Measurements from ENCODE around the gene CSNK1G1.

CSNK1G1 gene

DNA sequence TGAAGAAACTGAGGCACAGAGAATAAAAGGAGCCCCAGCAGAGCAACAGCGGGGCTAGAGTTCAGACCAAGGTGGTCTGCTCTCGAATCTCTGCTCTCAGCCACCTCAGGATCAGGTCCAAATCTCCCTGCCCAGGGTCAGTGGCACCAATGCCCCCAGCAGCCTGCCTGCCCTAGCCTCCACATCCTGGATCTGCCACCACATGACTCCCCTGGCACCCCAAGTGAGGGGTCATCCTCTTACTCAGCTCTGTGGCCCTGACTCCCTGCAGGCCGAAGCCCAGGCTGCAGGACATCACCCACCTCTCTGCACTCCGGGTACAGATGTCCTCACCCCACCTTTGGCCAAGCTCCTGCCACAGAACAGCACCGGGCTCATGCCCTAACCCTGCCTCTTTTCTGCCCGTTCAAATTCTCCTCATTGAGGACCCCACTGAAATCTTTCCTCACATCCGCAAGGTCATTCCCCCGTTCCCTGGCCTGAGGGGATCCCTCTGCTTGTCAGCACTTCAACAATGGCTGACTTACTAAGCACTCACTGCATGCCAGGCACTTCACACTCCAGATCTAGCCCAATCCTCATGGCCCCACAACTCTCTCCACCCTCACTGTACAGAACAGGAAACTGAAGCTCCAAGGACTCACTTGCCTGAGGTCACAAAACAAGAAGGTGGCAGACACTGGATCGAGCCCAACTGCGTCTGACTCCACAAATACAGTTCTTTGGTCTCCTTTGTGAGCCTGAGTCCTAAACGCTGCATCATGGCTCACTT is 197.4 kb downstream of the CSNK1G1 start:
- TF ChIP-seq, protein P1, sequence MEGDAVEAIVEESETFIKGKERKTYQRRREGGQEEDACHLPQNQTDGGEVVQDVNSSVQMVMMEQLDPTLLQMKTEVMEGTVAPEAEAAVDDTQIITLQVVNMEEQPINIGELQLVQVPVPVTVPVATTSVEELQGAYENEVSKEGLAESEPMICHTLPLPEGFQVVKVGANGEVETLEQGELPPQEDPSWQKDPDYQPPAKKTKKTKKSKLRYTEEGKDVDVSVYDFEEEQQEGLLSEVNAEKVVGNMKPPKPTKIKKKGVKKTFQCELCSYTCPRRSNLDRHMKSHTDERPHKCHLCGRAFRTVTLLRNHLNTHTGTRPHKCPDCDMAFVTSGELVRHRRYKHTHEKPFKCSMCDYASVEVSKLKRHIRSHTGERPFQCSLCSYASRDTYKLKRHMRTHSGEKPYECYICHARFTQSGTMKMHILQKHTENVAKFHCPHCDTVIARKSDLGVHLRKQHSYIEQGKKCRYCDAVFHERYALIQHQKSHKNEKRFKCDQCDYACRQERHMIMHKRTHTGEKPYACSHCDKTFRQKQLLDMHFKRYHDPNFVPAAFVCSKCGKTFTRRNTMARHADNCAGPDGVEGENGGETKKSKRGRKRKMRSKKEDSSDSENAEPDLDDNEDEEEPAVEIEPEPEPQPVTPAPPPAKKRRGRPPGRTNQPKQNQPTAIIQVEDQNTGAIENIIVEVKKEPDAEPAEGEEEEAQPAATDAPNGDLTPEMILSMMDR (IDR thresholded peaks at IDR 0.05; ENCODE audit: low read depth, low read length) = no peak
- no peaks in the 10 kb centered on the region for H3K9me3 ChIP-seq (ENCODE audit: severe bottlenecking)
- H3K36me3 ChIP-seq = peaks cover 80% of the 10 kb centered on the region
- no peaks in the 10 kb centered on the region for H3K27me3 ChIP-seq (ENCODE audit: insufficient read depth, low read depth, severe bottlenecking)
- H3K4me3 ChIP-seq (ENCODE audit: low read depth, low read length) = no peak overlapping the region
- no peak overlapping the region for H3K27ac ChIP-seq
- DNase-seq = no peak

DNA sequence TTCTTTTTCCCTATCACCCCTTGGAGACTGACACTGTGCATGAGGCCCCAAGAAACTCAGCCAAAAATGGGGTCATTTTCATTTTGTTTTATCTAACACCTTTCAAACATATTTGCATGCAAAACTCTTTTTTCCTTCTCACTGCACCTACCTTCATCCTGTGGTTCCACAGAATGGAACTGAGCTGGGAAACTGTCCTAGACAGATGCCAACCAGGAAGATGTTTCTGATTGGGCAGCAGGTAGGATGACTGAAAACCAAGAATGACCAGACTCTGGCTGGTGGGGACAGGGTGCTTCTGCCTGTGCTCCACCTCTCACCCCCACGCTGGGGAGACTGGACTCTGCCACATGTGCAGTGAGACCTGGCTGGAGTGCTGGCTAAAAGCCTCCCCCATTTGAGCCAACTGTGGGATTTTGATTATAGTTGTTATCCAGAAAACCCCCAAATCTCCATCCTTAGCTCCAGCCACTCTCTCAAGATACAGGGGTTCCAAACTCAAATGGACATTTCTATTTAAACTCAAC is 198.3 kb downstream of the CSNK1G1 start:
- H3K9me3 ChIP-seq (ENCODE audit: severe bottlenecking) = no peaks in the 10 kb centered on the region
- TF ChIP-seq, protein P1 (IDR thresholded peaks at IDR 0.05; ENCODE audit: low read depth, low read length) = no peak
- H3K27ac ChIP-seq = no peak overlapping the region
- H3K4me3 ChIP-seq (ENCODE audit: low read depth, low read length) = no peak overlapping the region
- no peaks in the 10 kb centered on the region for H3K27me3 ChIP-seq (ENCODE audit: insufficient read depth, low read depth, severe bottlenecking)
- H3K36me3 ChIP-seq = peaks cover 80% of the 10 kb centered on the region
- DNase-seq = no peak

DNA sequence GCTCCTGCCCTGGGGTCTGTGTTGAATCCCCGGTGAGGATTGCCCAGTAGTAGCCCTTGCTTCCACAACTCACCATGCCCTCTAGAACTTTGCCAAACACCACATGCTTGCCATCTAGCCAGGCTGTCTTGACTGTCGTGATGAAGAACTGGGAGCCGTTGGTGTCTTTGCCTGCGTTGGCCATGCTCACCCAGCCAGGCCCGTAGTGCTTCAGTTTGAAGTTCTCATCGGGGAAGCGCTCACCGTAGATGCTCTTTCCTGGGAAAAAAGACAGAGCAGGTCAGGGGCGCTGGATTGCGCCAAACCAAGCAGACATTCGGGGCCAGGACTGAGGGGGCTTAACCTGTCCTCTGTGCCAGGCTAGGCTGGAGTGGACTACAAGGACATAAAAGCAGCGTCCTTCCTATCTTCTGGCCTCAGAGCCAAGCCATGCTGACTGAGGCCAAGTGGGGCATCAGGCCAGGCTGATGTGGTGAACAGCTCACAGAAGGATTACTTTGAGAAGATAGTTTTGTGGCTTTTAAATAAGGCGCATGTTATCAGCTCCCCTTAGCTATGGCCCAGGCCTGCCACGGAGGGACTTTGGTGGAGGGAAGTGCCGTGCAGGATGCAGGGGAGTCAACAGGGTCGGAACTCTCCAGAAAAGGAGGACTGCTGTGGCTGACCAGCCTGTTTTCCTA is 199.2 kb downstream of the CSNK1G1 start:
- DNase-seq = no peak
- Histone ChIP-seq H3K27me3 (ENCODE audit: insufficient read depth, low read depth, severe bottlenecking) (peaks cover 2% of the 10 kb centered on the region), H3K4me3 (ENCODE audit: low read depth, low read length) (no peak overlapping the region), H3K27ac (no peak overlapping the region), H3K36me3 (peaks cover 78% of the 10 kb centered on the region), H3K9me3 (ENCODE audit: severe bottlenecking) (no peaks in the 10 kb centered on the region)
- TF ChIP-seq, protein P1 (IDR thresholded peaks at IDR 0.05; ENCODE audit: low read depth, low read length) = no peak

DNA sequence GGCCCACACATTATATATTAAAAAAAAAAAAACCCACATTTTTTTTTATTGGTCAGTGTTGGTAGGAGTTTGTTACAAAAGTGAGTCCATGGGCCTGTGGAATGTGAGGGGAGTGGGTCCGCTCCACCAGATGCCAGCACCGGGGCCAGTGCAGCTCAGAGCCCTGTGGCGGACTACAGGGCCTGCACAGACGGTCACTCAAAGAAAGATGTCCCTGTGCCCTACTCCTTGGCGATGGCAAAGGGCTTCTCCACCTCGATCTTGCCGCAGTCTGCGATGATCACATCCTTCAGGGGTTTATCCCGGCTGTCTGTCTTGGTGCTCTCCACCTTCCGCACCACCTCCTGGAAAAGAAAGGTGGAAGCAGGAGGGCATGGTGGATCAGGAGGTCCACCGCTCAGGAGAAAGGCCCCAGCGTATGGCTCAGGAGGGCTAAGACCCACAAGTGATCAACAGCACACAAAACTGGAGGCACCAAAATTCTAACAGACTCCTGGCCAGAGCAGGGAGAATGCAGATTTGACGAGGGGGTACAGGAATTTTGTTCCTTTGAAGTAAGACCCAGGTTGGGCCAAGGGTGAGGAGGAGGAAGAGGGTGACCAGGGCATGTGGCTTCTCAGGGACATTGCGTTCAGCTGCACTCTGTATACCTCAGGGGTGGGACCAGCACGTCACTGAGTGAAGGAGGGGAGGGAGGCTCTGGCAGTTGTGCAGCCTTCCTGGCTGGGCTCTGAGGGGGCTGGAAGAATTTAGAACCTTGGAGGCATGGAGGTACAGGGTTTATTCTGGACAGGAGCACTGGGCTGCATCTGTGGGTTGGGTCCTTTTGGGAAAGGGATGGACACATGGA is 199.9 kb downstream of the CSNK1G1 start:
- DNase-seq = no peak
- Histone ChIP-seq H3K36me3 (peaks cover 71% of the 10 kb centered on the region), H3K27ac (no peak overlapping the region), H3K4me3 (ENCODE audit: low read depth, low read length) (no peak overlapping the region), H3K27me3 (ENCODE audit: insufficient read depth, low read depth, severe bottlenecking) (peaks cover 2% of the 10 kb centered on the region), H3K9me3 (ENCODE audit: severe bottlenecking) (no peaks in the 10 kb centered on the region)
- TF ChIP-seq, protein P1 (IDR thresholded peaks at IDR 0.05; ENCODE audit: low read depth, low read length) = no peak

DNA sequence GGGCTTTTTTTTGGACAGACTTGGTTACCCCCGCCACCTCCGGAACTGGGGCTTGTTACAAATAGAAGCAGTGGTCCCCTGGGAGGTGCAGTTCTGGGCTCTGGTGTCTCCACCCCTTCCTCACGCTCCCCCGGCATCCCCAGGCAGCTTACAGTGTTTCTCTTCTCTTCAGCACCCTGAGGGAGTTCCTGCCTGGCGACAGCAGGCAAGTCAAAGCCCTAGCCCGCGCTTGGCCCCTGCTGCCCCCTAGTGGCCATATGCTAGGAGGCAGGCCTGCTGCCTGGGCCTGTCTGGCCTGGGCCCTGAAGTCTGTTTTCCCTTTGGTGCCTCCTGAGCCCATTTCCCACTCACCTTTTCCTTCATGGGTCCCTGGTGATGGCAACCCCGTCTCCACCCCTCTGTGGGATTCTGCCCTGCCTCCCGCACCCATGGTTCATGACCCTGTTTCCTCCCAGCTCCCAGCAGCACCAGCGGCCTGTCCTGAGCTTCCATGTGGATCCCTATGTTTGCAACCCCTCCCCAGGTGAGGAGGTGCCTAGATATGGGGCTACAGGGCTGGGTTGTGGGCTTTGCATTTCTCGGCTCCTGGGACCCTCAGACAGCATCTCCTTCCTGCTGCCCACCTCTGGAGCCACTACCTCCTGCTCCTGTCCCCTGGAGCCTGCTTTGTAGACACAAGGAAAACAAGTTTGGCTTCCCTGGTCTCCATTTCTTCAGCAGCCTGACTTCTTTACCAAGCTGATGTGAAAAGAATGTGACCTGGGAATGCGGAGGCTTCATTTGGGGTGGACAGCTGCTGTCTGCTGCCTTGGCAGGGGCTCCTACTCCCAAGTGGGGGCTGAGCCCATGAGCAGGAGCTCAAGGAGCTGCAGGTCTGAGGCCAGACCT is 202.2 kb downstream of the CSNK1G1 start:
- peaks cover 2% of the 10 kb centered on the region for H3K27me3 ChIP-seq (ENCODE audit: insufficient read depth, low read depth, severe bottlenecking)
- TF ChIP-seq, protein P1 (IDR thresholded peaks at IDR 0.05; ENCODE audit: low read depth, low read length) = peak; percentile 99
- peak overlapping the region; percentile 32 for H3K27ac ChIP-seq
- peak; percentile 92 for DNase-seq
- no peaks in the 10 kb centered on the region for H3K9me3 ChIP-seq (ENCODE audit: severe bottlenecking)
- peaks cover 48% of the 10 kb centered on the region for H3K36me3 ChIP-seq
- H3K4me3 ChIP-seq (ENCODE audit: low read depth, low read length) = no peak overlapping the region

Measured in WERI-Rb-1 (cell line).